GM21515 (cell line): ENCODE data around the gene ZNF521.

Experiments used
- ATAC-seq: cut with Tn5 transposase; IDR thresholded peaks from one replicate; pipeline ENCODE4 v1.9.1; 2021; ENCODE audit not compliant: unreplicated experiment

Gene ZNF521

DNA sequence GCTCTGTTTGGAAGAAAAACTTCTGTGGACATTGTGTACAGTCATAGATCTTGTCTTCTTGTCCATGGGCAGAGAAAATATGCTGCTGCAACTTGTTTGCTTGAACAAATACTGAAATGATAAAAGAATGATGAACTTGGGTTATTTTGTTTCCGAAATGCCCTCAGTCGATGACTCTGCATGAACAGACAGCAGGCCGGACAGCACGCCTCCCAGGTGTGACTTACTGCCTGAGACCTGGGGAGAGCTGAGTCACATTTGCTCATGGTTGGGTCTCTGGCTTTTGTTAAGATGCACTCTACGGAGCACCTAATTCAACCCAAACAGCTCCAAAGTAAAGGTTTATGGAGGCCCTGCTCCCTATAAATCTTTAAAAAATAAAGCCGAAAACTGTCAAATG is 262.5 kb downstream of the ZNF521 start:
- no peak for ATAC-seq

DNA sequence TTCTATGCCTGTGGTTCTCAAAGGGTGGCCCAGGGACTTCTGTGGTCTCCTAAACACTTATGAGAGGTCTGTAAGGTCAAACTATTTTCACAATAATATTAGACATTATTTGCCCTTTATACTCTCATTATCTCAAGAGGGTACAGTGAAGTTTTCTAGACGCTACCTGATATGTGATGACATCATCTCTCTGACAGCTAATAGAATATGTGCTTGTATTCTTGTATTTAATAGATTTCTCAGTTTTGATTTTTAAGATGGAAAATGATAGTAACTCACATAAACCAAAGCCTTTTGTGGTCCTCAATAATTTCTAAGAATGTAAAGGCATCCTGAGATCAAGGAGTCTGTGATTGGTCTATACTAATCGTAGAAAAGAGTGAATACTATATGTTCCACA is 265.1 kb downstream of the ZNF521 start:
- no peak for ATAC-seq

GRCh38 chr18:25081001-25081400 is 271.0 kb downstream of the ZNF521 start:
- ATAC-seq = no peak

GRCh38 chr18:25080211-25080610 is 271.8 kb downstream of the ZNF521 start:
- ATAC-seq = no peak

- no peak for ATAC-seq
Observed at GRCh38 chr18:25077944-25078723, 273.8 kb downstream of the ZNF521 start.

- ATAC-seq = no peak
Observed at GRCh38 chr18:25077038-25077943, 274.7 kb downstream of the ZNF521 start.

GRCh38 chr18:25075783-25076182 is 276.2 kb downstream of the ZNF521 start:
- ATAC-seq = no peak

- no peak for ATAC-seq
Observed at GRCh38 chr18:25075331-25075730, 276.6 kb downstream of the ZNF521 start.

GRCh38 chr18:25074925-25075324 is 277.0 kb downstream of the ZNF521 start:
- ATAC-seq = no peak

- no peak for ATAC-seq
Observed at GRCh38 chr18:25072205-25072604, 279.8 kb downstream of the ZNF521 start.

GRCh38 chr18:25067275-25068025 is 284.5 kb downstream of the ZNF521 start:
- ATAC-seq = no peak

DNA sequence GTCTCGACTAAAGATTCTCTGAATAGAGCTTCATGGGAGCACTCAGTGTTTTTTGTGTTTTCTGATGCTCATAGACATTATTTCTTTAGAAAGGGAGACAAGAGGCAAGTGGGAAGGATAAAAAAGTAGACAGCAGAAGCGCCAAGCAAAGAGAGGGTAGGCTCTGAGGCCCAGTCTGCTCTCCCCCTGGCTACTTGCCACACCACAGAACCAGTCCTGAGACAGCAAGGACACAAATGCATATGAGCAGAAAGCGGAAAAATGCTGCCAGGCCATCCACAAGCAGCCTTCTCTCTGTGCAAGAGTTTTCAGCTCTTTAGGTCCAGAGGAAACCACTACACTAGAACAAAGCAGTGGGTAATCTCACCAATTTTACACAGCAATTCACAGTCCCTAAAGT is 285.4 kb downstream of the ZNF521 start:
- ATAC-seq = no peak

- no peak for ATAC-seq
Observed at GRCh38 chr18:25062720-25063119, 289.2 kb downstream of the ZNF521 start.

- no peak for ATAC-seq
Observed at GRCh38 chr18:25061395-25061794, 290.6 kb downstream of the ZNF521 start.

- ATAC-seq = no peak
Observed at GRCh38 chr18:25058521-25058920, 293.4 kb downstream of the ZNF521 start.

GRCh38 chr18:25057491-25058050 is 294.4 kb downstream of the ZNF521 start:
- ATAC-seq = no peak

DNA sequence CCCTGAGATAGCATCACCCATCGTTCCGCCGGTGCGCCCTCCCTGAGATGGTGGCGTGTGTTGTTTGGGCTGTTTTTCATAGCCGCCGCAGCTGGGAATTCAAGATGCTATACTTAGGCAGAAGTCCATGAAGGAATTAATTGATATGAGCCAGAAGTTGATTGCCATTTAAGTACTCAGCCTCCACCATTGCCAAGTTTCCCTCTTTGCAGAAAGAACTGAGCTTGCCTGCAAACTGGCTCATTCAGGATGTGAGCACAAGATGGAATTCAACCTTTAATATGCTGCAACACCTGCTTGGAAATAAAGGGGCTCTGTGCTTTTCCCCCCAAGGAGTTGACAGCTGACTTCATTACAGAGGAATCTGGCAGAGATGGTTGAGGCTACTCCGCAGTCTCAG is 295.5 kb downstream of the ZNF521 start:
- ATAC-seq = no peak

DNA sequence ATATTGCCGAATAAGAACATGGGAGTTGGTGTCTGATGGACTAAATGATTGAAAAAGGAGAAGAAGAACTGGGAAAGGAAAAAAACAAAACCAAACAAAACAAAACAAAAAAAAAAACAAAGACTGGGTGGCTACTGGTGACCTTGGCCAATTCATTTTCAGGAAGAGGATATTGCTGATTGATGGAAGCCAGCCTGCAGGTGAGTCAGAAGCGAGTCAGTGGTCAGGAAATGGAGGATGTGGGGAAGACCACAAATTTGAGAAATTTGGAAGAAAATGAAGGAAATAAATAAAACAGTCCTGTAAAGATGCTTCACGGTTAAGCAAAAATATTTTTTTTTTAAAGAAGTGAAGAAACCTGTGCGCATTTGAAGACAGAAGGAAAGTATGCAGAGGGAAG is 296.9 kb downstream of the ZNF521 start:
- no peak for ATAC-seq

DNA sequence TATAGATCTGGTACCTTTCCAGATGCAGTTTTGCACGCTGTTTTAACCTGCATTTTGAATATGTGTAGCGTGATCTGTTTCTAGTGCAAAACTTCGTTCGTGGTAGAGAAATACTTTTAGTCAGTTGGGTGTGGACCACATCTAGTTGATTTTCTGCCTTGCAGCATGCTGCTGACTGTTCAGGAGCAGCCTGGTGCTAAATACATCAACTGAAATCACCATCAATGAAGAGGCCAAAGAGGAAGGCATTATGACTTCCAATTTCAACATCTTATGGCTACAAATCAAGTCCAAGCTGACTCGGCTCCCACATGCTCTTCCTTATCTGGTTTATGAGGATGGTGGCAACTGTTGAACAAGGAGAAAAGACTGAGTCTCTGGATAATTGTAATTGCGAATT is 298.5 kb downstream of the ZNF521 start:
- ATAC-seq = no peak

GRCh38 chr18:25052511-25052921 is 299.4 kb downstream of the ZNF521 start:
- ATAC-seq = no peak

GRCh38 chr18:25050605-25051004 is 301.4 kb downstream of the ZNF521 start:
- ATAC-seq = no peak
